AG09309 (cell line): Measurements from ENCODE around the gene KLHDC2.

ENCODE experiments used
- DNase-seq: peaks from one replicate; pipeline ENCODE4 v3.0.0-alpha.2; 2010; ENCODE audit warnings: low read depth
- H3K4me3 ChIP-seq: 2 replicates; pipeline ENCODE4 v1.5.1; 2011; ENCODE audit warnings: mild to moderate bottlenecking, low read depth, low read length, moderate library complexity; ENCODE audit not compliant: control insufficient read depth
- CTCF ChIP-seq: IDR thresholded peaks from 2 replicates; pipeline ENCODE4 v1.5.1; 2011; ENCODE audit warnings: mild to moderate bottlenecking, low read depth, low read length, inconsistent platforms; ENCODE audit not compliant: insufficient read depth, control insufficient read depth; ENCODE audit errors: missing control alignments

KLHDC2 gene

GRCh38 chr14:49820176-49820575 is 52.2 kb downstream of the KLHDC2 start:
- H3K4me3 ChIP-seq, result no peak overlapping the region
- no peak for TF ChIP-seq CTCF
- DNase-seq, result no peak

GRCh38 chr14:49828640-49829039 is 60.7 kb downstream of the KLHDC2 start:
- no peak for DNase-seq

More at GRCh38 chr14:49828640-49829039, 60.7 kb downstream of the KLHDC2 start:
- H3K4me3 ChIP-seq, result no peak overlapping the region
- no peak for TF ChIP-seq CTCF
